ENCODE measurements around the gene GGTLC2.
"Not testable (repeated sequence)": the region's sequence is repeated elsewhere in the genome, so short reads cannot be mapped to it uniquely, and the experiment has no call there.

Gene GGTLC2

GRCh38 chr22:22644314-22644713 lies at the start of gene GGTLC2:
GGTLC2 (plus strand) TSS chr22:22644614; CDS start chr22:22646346, 1,732 bp downstream.
- not testable (repeated sequence) for DNase-seq (ENCODE audit: low read depth)

GRCh38 chr22:22595001-22595835 lies 49.2 kb upstream of the GGTLC2 start:
- DNase-seq (ENCODE audit: low read depth) = no peak

- no peak for DNase-seq (ENCODE audit: low read depth)
Observed at GRCh38 chr22:22598144-22598543, 46.3 kb upstream of the GGTLC2 start.

- no peak for DNase-seq (ENCODE audit: low read depth)
Observed at GRCh38 chr22:22599248-22599647, 45.2 kb upstream of the GGTLC2 start.

GRCh38 chr22:22600531-22601261 lies 43.7 kb upstream of the GGTLC2 start:
- no peak for DNase-seq (ENCODE audit: low read depth)

- DNase-seq (ENCODE audit: low read depth) = no peak
Observed at GRCh38 chr22:22603470-22603947, 40.9 kb upstream of the GGTLC2 start.

- DNase-seq (ENCODE audit: low read depth) = no peak
Observed at GRCh38 chr22:22604326-22605073, 39.9 kb upstream of the GGTLC2 start.

GRCh38 chr22:22605074-22605404 lies 39.4 kb upstream of the GGTLC2 start:
- DNase-seq (ENCODE audit: low read depth) = no peak

- not testable (repeated sequence) for DNase-seq (ENCODE audit: low read depth)
Observed at GRCh38 chr22:22608022-22608421, 36.4 kb upstream of the GGTLC2 start.

GRCh38 chr22:22609291-22609690 lies 35.1 kb upstream of the GGTLC2 start:
- no peak for DNase-seq (ENCODE audit: low read depth)

GRCh38 chr22:22612516-22612915 lies 31.9 kb upstream of the GGTLC2 start:
- DNase-seq (ENCODE audit: low read depth) = no peak

- no peak for DNase-seq (ENCODE audit: low read depth)
Observed at GRCh38 chr22:22614065-22614464, 30.3 kb upstream of the GGTLC2 start.

GRCh38 chr22:22616636-22617035 lies 27.8 kb upstream of the GGTLC2 start:
- DNase-seq (ENCODE audit: low read depth) = no peak

GRCh38 chr22:22618448-22618847 lies 26.0 kb upstream of the GGTLC2 start:
- no peak for DNase-seq (ENCODE audit: low read depth)

- DNase-seq (ENCODE audit: low read depth) = no peak
Observed at GRCh38 chr22:22618923-22619322, 25.5 kb upstream of the GGTLC2 start.

- DNase-seq (ENCODE audit: low read depth) = no peak
Observed at GRCh38 chr22:22619765-22620414, 24.5 kb upstream of the GGTLC2 start.

GRCh38 chr22:22628546-22629495 lies 15.6 kb upstream of the GGTLC2 start:
- not testable (repeated sequence) for DNase-seq (ENCODE audit: low read depth)

- not testable (repeated sequence) for DNase-seq (ENCODE audit: low read depth)
Observed at GRCh38 chr22:22631223-22631652, 13.2 kb upstream of the GGTLC2 start.

GRCh38 chr22:22632226-22632625 lies 12.2 kb upstream of the GGTLC2 start:
- not testable (repeated sequence) for DNase-seq (ENCODE audit: low read depth)

- not testable (repeated sequence) for DNase-seq (ENCODE audit: low read depth)
Observed at GRCh38 chr22:22633533-22633932, 10.9 kb upstream of the GGTLC2 start.

- not testable (repeated sequence) for DNase-seq (ENCODE audit: low read depth)
Observed at GRCh38 chr22:22636260-22636659, 8.2 kb upstream of the GGTLC2 start.

Measured in activated T-helper 9 cell treated with anti-CD3 and anti-CD28 coated beads, Interleukin-2, amount 50 U/mL, for 16 hours (primary cell).